Cardiac muscle cell (in vitro differentiated cells and primary cell): Measurements from ENCODE around the gene ARFGAP3. TPM values are rescaled to one million over a fixed set of nuclear protein-coding genes. Genes with fewer than 3 reads are reported as not detected.

Experiments
- DNase-seq, 2 donors: peaks; one replicate each; pipeline versions ENCODE4 v3.0.0 to v3.0.0-alpha.2; 2010 to 2017; ENCODE audit warnings: low read depth in 1 of 2, low spot score in 1 of 2
- H3K27ac ChIP-seq: fragments of 200-600 bp; sonication (generic); 2 replicates; pipeline ENCODE4 v1.5.1; 2016
- H3K27me3 ChIP-seq: fragments of 200-600 bp; sonication (generic); 2 replicates; pipeline ENCODE4 v1.6.0; 2016; ENCODE audit warnings: control low read depth
- H3K36me3 ChIP-seq: fragments of 200-600 bp; sonication (generic); 2 replicates; pipeline ENCODE4 v1.5.1; 2016; ENCODE audit warnings: control low read depth
- H3K4me1 ChIP-seq: fragments of 200-600 bp; sonication (generic); 2 replicates; pipeline ENCODE4 v1.8.1; 2017; ENCODE audit warnings: low read depth, mild to moderate bottlenecking, mixed run types
- H3K4me3 ChIP-seq: fragments of 200-600 bp; sonication (generic); 2 replicates; pipeline ENCODE4 v1.5.1; 2016; ENCODE audit warnings: mild to moderate bottlenecking
- H3K9me3 ChIP-seq: fragments of 200-600 bp; sonication (generic); 2 replicates; pipeline ENCODE4 v1.5.1; 2017; ENCODE audit warnings: low read depth, mild to moderate bottlenecking, control low read depth
- polyA plus RNA-seq: library from polyadenylated mRNA; unstranded; fragments of >200 nt; fragmentation: Nextera tagmentation; extraction: Ambion mirVana; gene quantifications from 2 replicates; pipeline ENCODE4 v1.2.1, GENCODE V29; 2016
- total RNA-seq: library from RNA; depleted of rRNA; stranded (reverse); fragments of >200 nt; gene quantifications from 2 replicates; pipeline ENCODE4 v1.2.3, GENCODE V29; 2016
- TF ChIP-seq, protein P1 (sequence below): IDR thresholded peaks from 2 replicates; pipeline ENCODE4 v1.5.1; 2012; ENCODE audit warnings: low read depth, mild to moderate bottlenecking, low read length

The ARFGAP3 gene
- total and polyA plus RNA-seq, 2 experiments from 2014 or later, result 26.3 to 38.2 TPM

DNA sequence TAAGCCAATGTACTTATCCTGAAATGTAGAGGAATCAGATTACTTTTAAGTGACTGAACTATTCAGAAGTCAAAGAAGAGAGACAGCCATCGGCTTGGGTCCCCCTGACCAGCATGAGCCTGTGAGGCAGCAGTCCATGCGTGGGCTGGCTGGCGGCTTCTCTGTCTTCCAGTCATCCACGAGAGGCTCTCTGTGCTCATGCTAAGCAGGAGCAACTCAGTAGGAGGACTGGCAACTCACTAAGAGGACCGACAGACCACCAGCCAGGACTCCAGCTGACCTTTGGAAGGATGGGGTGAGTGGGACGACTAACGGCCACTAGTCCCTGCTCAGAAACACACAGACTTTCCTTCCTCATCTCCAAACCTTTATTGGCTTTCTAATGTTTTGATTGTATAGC lies 43.6 kb downstream of the ARFGAP3 start:
- Histone ChIP-seq H3K4me1 (no peaks in the 10 kb centered on the region), H3K36me3 (peaks cover 42% of the 10 kb centered on the region)
- no peak for DNase-seq

DNA sequence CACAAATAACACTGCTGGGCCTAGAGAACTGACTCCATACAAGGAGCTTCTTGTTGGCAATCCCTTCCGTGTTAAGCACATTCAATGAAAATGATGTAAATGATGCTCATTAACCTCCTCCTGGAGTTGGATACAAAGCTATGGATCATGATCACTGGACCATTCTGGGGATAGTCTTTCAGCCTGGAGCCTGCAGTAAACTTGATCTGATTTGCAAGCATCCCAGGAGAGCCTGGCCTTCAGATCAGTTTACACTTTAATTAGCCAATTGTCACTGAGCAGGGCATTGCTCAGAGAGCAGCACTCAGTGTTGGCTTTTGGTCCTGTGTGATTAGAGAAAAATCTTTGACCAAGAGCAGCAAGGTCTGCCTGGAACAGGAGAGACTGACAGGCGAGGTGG lies 45.6 kb downstream of the ARFGAP3 start:
- H3K27ac ChIP-seq, result no peak overlapping the region
- no peaks in the 10 kb centered on the region for H3K9me3 ChIP-seq
- H3K27me3 ChIP-seq, result no peaks in the 10 kb centered on the region
- no peaks in the 10 kb centered on the region for H3K4me1 ChIP-seq
- H3K4me3 ChIP-seq, result no peak overlapping the region
- DNase-seq, result no peak
- H3K36me3 ChIP-seq, result peaks cover 43% of the 10 kb centered on the region
- TF ChIP-seq, protein P1, sequence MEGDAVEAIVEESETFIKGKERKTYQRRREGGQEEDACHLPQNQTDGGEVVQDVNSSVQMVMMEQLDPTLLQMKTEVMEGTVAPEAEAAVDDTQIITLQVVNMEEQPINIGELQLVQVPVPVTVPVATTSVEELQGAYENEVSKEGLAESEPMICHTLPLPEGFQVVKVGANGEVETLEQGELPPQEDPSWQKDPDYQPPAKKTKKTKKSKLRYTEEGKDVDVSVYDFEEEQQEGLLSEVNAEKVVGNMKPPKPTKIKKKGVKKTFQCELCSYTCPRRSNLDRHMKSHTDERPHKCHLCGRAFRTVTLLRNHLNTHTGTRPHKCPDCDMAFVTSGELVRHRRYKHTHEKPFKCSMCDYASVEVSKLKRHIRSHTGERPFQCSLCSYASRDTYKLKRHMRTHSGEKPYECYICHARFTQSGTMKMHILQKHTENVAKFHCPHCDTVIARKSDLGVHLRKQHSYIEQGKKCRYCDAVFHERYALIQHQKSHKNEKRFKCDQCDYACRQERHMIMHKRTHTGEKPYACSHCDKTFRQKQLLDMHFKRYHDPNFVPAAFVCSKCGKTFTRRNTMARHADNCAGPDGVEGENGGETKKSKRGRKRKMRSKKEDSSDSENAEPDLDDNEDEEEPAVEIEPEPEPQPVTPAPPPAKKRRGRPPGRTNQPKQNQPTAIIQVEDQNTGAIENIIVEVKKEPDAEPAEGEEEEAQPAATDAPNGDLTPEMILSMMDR, result no peak

More for the DNA sequence above, 43.6 kb downstream of the ARFGAP3 start:
- Histone ChIP-seq H3K9me3 (no peaks in the 10 kb centered on the region), H3K4me3 (no peak overlapping the region), H3K27me3 (no peaks in the 10 kb centered on the region), H3K27ac (no peak overlapping the region)
- TF ChIP-seq, protein P1, result no peak

DNA sequence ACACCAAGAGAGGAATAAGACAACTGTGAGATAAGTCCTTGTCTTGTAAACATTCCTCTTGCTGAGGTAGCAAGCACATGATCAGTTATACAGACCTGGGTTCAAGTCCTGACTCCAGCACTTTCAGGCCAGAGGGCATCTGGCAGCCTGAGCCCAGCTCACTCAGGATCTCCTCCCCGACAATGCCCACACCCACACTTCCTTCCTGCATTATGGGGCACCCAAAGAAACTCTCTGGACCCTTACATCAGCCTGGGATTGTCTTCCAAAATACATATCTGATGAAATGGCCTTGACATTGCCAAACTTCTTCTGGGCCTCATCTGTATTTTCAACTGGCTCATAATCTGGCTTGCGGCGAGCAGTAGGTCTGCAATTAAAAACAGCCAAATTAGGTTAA lies 48.6 kb downstream of the ARFGAP3 start:
- Histone ChIP-seq H3K36me3 (peaks cover 41% of the 10 kb centered on the region), H3K27me3 (no peaks in the 10 kb centered on the region), H3K27ac (no peak overlapping the region), H3K9me3 (no peaks in the 10 kb centered on the region), H3K4me3 (no peak overlapping the region), H3K4me1 (no peaks in the 10 kb centered on the region)
- TF ChIP-seq, protein P1, result no peak
- DNase-seq, result no peak

DNA sequence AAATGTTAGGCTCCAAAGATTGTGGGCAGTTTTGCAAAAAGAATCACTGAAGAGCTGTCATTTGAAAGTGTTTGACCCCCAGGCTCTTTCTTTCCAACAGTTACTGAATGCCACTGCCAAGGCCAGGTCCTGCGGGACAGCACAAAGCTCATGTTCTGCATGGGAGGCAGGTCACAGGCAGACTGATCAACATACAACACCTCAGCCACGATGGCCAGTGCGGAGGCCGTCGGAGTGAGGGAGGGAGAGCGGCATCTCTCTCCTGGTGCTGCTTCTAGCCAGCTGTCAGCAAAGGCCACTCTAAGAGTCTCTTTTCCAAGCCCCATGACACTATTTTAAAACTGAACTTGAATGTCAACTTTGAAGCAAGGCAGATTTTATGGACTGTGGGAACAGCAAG lies 49.9 kb downstream of the ARFGAP3 start:
- DNase-seq, result no peak
- Histone ChIP-seq H3K4me3 (no peak overlapping the region), H3K4me1 (no peaks in the 10 kb centered on the region), H3K27ac (no peak overlapping the region), H3K36me3 (peaks cover 41% of the 10 kb centered on the region), H3K9me3 (no peaks in the 10 kb centered on the region), H3K27me3 (no peaks in the 10 kb centered on the region)
- TF ChIP-seq, protein P1, result no peak

DNA sequence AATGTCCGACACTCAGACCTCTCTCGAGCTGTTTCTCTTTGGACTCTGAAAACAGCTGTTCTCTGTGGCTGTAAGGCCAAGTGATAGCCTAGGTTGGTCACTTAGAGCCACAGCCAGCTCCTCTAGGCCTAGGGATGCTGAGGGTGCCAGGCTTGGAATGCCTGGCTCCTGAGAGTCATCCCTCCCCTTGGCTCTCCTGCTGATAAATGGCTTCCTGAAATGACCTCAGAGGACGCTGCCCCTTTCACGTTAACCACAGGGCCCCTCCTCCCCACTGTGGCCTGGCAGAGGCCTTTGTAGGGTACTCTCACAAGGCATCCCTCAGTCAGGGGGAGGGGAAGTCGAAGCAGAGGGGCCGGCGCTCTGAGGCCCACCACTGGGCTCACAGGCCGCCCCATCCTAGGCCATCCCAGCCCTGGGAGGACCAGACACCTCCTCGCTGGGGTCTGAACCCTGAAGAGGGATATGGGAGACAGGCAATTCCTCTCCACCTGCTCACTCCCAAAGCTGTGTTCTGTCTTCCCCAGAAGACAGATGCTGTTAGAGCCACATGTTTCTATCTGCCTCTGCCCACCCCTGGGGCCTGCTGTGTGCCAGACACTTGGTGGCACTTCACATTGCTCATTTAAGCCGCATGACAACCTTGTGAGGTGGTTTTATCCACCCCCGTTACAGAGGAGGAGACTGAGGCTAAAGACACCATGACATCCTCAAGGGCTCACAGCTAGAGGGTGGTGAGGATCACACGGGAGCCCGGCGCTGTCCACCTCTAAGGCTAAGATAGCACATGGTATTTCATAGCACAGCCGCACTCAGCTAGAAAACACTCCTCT lies 50.9 kb downstream of the ARFGAP3 start:
- H3K4me1 ChIP-seq, result no peaks in the 10 kb centered on the region
- no peaks in the 10 kb centered on the region for H3K9me3 ChIP-seq
- DNase-seq, result no peak
- H3K27me3 ChIP-seq, result no peaks in the 10 kb centered on the region
- peaks cover 41% of the 10 kb centered on the region for H3K36me3 ChIP-seq
- TF ChIP-seq, protein P1, result no peak
- no peak overlapping the region for H3K4me3 ChIP-seq
- H3K27ac ChIP-seq, result no peak overlapping the region
